Measurements from ENCODE around the gene SERTAD3. TPM values are rescaled to one million over a fixed set of nuclear protein-coding genes. Genes with fewer than 3 reads are reported as not detected.

The SERTAD3 gene
- total and polyA plus RNA-seq, 11 donors: 17.6 to 38.7 (median 26.0) TPM

- intact Hi-C loops (cut with DNase I): loop anchor here in 3 of 10 donors (5.0 to 10.0 kb wide), 5 partner anchors 76 to 384 kb away; partner anchors contain the start of genes C19orf47 (in 2 of the 3), PLD3 (in 2 of the 3) and LTBP4 (in 1 of the 3)
- ATAC-seq (no peak), DNase-seq (no peak)
- H3K36me3 ChIP-seq: peaks cover 3 to 24% (median 16%) of the 10 kb centered on the region in 9 donors
- peak overlapping the region in 2 of 12 donors; percentile 5 to 91 for H3K4me3 ChIP-seq
- no peak for TF ChIP-seq POLR2A (IDR thresholded peaks at IDR 0.05)
- no peak for TF ChIP-seq CTCF (IDR thresholded peaks at IDR 0.05)
- H3K27me3 ChIP-seq: no peaks in the 10 kb centered on the region
- peak overlapping the region in 11 of 12 donors; percentile 9 to 100 (median 99) for H3K27ac ChIP-seq
- H3K9me3 ChIP-seq: no peaks in the 10 kb centered on the region
- WGBS, 4 donors: 78 to 86% (median 84%) methylated on average over 12 to 31 of the region's 31 CpGs
- H3K4me1 ChIP-seq: peaks cover 0 to 49% (median 34%) of the 10 kb centered on the region in 12 donors
Measured at GRCh38 chr19:40422748-40423566, 21.2 kb downstream of the SERTAD3 start.

GRCh38 chr19:40421993-40422747, 22.0 kb downstream of the SERTAD3 start:
- Histone ChIP-seq H3K27me3 (no peaks in the 10 kb centered on the region), H3K36me3 (peaks cover 3 to 24% (median 16%) of the 10 kb centered on the region in 9 donors), H3K4me3 (peak overlapping the region in 9 of 12 donors; percentile 55 to 75 (median 65)), H3K4me1 (peaks cover 0 to 56% (median 39%) of the 10 kb centered on the region in 12 donors), H3K9me3 (no peaks in the 10 kb centered on the region), H3K27ac (peak overlapping the region; percentile 96 to 100 (median 99))
- DNase-seq (peak in 1 of 5 donors; percentile 17), ATAC-seq (no peak)
- 75 to 79% (median 76%) methylated on average over 15 to 16 of the region's 16 CpGs for WGBS, 4 donors
- intact Hi-C loops (cut with DNase I): loop anchor here in 7 of 10 donors (1.0 to 10.0 kb wide), 9 partner anchors 11 to 385 kb away; partner anchors contain the start of genes C19orf47 (in 2 of the 7), PLD3 (in 2 of the 7), SERTAD3 (in 2 of the 7) and LTBP4 (in 1 of the 7)
- TF ChIP-seq POLR2A (IDR thresholded peaks at IDR 0.05) (no peak), CTCF (IDR thresholded peaks at IDR 0.05) (no peak)

- H3K27me3 ChIP-seq: no peaks in the 10 kb centered on the region
- intact Hi-C loops (cut with DNase I): loop anchor here in 7 of 10 donors (1.0 to 10.0 kb wide), 9 partner anchors 12 to 386 kb away; partner anchors contain the start of genes C19orf47 (in 2 of the 7), PLD3 (in 2 of the 7), SERTAD3 (in 2 of the 7) and LTBP4 (in 1 of the 7)
- peaks cover 0 to 58% (median 43%) of the 10 kb centered on the region in 12 donors for H3K4me1 ChIP-seq
- DNase-seq (peak; percentile 95 to 97 (median 96)), ATAC-seq (peak; percentile 82 to 88 (median 87))
- WGBS, 4 donors: 2 to 3% (median 3%) methylated on average over 40 to 56 of the region's 56 CpGs
- TF ChIP-seq CTCF (IDR thresholded peaks at IDR 0.05): peak; percentile 83 to 99 (median 94)
- TF ChIP-seq POLR2A (IDR thresholded peaks at IDR 0.05): peak; percentile 57 to 86
- peak overlapping the region; percentile 96 to 100 (median 99) for H3K27ac ChIP-seq
- no peaks in the 10 kb centered on the region for H3K9me3 ChIP-seq
- H3K36me3 ChIP-seq: peaks cover 3 to 24% (median 16%) of the 10 kb centered on the region in 9 donors
- peak overlapping the region; percentile 30 to 75 (median 64) for H3K4me3 ChIP-seq
Measured at GRCh38 chr19:40420766-40421765, 23.1 kb downstream of the SERTAD3 start.
